Dermis microvascular lymphatic vessel endothelial cell (primary cell): Measurements from ENCODE around the gene TRMU. TPM values are rescaled to one million over a fixed set of nuclear protein-coding genes. Genes with fewer than 3 reads are reported as not detected.
A peak's percentile ranks its signal among the peaks of the same experiment; 100 is the strongest.

ENCODE experiments used
- DNase-seq, 2 donors: peaks; one replicate each; pipeline versions ENCODE4 v3.0.0 to v3.0.0-alpha.2; 2010; ENCODE audit warnings: low read depth in 2 of 2
- total RNA-seq: library from RNA; depleted of rRNA; stranded (reverse); fragments of >200 nt; gene quantifications from 2 replicates; pipeline ENCODE4 v1.2.1, GENCODE V29; 2014

Gene TRMU
- total RNA-seq, 1 donor from 2014 or later = 16.3 TPM

DNA sequence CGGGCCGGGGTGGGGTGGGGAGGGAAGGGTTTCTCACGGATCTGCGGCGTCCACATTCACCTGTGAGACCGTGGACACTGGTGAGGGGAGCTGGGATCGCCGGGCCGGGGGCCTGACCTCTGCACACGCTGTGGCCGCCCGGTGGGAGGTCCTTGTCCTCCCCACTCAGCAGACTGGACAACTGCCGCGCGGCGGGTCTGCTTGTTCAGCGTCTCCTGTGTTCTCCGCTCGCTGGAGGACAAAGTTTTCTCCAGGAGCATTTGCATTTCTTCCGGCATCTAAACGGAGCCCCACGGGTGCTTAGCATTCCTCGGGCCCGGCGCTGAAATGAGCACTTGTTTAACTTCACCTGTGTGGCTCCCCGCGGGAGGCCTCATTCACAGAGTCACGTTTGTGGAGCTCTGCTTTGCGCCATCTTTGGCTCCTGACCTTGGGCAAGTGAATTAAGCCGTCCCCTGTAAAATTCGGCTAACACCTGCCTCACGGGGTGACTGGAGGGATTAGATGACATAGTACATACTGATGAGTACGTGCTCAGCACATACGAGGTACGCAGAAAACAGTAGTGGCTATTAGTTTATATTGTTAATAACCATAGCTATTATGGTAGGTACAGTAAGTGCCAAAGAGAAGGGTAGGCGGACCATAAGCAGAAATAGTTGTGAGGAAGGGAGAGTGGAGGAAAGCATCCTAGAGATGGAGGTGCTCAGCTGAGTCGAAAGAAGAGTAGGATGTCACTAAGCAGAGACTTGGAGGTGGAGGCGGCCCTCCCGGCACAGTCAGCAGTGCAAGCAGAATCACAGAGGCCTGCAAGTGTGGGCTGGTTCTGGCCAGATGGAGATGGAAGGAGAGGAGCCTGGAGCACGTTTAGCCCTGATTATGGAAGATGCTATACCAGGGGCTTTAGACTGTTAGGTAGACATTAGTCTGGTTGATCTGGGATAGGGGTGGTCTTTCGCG is 885 bp downstream of the TRMU start:
- peak in 1 of 2 donors; percentile 42 for DNase-seq

DNA sequence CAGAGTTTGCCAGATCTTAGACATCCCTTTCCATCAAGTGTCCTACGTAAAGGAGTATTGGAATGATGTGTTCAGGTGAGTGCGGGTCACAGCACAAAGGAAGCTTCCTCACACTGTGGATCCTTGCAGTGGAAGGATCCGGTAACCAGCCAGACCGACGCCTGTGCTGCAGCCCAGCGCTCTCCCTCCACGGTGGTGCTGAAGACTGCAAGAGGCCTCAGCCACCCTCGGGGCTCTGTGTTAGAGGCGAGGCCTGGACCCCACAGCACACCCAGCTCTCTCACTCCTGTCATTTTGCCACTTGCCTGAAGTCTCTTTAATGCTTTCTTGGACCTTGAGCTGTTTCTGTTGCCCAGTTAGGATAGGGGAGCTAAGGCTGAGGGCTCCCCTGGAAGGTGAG is 2.4 kb downstream of the TRMU start:
- DNase-seq = no peak

GRCh38 chr22:46338636-46339035 is 3.1 kb downstream of the TRMU start:
- no peak for DNase-seq

DNA sequence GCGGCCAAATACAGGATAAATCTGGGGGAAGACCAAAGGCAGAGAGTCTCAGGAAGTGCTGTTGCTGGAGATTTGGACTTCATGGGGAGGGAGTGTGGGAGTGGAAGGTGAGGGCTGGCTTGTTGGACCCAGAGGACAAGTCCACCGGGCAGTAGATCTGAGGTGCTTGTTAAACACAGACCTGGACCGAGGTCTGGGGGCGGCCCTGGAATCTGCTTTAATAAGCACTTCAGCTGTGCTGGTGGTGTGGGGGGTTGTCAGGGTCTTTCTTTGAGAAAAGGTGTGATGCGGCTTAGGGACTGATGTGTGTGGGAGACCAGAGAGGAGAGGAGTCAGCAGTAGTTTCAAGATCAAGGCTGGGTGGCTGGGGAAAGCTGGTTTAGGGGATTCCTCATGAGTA is 4.4 kb downstream of the TRMU start:
- DNase-seq = no peak

GRCh38 chr22:46340676-46341075 is 5.2 kb downstream of the TRMU start:
- no peak for DNase-seq

GRCh38 chr22:46346680-46347405 is 11.3 kb downstream of the TRMU start:
- DNase-seq = no peak

- DNase-seq = no peak
Measured at GRCh38 chr22:46347646-46348045, 12.1 kb downstream of the TRMU start.

GRCh38 chr22:46348099-46348695 is 12.7 kb downstream of the TRMU start:
- DNase-seq = no peak

DNA sequence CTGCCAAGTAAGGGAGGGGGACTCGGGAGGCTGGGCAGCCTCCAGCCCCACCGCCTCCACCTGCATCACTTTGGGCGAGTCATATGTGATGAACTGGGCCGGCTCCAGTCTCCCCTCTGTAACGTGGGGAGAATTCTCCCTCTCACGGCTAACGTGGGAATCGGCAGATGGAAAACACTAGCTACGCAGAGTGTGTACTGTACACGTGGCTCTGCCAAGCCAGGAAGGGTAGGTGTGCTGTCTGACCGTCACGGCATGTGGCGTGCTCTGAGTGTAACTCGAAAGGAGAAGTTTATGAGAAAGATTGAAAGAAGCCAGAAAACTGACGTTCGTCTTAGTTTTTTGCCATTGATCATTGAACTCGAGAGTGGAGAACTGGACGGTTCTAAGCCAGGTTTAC is 13.7 kb downstream of the TRMU start:
- no peak for DNase-seq

- no peak for DNase-seq
Measured at GRCh38 chr22:46349681-46350080, 14.2 kb downstream of the TRMU start.

GRCh38 chr22:46350121-46350520 is 14.6 kb downstream of the TRMU start:
- no peak for DNase-seq

GRCh38 chr22:46350646-46351045 is 15.1 kb downstream of the TRMU start:
- DNase-seq = no peak

DNA sequence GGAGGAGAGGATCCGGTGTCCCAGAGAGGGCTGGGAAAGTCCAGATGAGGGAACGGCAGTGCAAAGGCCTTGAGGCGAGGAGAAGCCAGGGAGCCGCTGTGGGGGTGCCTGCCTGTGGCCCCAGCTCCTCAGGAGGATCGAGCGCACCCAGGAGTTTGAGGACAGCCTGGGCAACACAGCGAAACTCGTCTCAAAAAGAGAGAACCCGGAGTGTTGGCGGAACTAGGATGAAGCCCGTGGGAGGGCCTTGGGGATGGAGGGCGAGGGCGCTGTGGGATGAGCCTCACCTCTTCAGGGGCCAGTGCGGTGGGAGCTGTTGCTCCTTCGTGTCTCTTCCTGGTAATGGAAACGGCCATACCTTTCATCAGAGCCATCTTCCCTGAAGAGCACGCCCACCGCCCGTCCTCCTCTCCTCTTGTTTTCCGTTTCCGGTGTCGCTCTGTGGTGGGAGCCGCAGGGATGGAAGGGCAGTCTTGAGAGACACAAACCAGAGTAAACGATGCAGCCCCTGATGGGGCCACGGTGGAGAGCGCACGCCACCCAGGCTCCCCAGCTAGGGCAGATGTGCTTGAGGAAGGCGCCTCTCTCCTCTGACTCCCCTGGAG is 15.7 kb downstream of the TRMU start:
- no peak for DNase-seq

- no peak for DNase-seq
Measured at GRCh38 chr22:46351767-46352166, 16.3 kb downstream of the TRMU start.

DNA sequence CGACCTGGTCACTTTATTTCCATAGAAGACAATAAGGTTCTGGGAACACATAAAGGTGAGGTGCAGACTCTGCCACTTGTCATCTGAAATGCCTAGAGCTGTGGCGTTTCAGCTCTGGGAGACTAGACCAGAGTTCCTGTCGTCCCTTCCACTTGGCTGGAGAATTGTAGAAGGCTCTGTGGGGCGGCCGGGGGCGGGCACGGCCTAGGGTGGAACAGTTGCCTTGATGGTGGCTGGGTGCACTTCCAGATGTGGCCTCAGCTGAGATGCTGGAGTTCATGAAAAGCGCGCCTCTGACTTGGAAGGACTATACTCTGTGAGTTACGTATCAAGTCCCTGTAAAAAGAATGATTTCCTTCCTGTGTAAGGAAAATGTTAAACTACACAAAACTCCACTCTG is 16.8 kb downstream of the TRMU start:
- no peak for DNase-seq

GRCh38 chr22:46352691-46353386 is 17.3 kb downstream of the TRMU start:
- peak in 1 of 2 donors; percentile 78 for DNase-seq

DNA sequence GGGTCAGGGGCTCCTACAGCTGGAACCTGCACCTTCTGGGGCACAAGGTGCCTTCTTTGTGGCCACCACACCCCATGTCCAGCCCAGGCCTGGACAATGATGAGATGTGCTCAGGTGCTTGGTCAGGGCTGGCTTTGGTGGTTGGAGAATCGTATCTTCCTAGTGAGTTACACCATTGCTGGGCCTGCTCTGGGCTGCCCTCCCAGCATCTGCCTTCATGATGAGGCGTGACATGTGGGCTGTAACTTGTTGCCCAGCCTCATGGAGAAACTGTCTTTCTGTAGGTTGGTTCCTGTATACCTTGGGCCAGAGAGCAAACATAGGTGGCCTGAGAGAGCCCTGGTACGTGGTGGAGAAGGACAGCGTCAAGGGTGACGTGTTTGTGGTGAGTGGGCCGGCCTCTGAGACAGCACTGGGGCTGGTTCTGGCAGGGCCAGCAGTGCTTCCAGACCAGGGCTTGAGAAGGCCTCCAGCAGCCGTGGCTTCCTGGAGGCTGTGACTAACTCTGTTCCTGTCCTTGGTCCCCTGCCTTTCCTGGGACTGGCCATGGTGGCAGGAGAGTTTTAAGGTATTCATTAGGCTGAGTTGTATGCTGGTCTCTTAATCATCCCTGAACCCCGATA is 18.1 kb downstream of the TRMU start:
- DNase-seq = no peak

DNA sequence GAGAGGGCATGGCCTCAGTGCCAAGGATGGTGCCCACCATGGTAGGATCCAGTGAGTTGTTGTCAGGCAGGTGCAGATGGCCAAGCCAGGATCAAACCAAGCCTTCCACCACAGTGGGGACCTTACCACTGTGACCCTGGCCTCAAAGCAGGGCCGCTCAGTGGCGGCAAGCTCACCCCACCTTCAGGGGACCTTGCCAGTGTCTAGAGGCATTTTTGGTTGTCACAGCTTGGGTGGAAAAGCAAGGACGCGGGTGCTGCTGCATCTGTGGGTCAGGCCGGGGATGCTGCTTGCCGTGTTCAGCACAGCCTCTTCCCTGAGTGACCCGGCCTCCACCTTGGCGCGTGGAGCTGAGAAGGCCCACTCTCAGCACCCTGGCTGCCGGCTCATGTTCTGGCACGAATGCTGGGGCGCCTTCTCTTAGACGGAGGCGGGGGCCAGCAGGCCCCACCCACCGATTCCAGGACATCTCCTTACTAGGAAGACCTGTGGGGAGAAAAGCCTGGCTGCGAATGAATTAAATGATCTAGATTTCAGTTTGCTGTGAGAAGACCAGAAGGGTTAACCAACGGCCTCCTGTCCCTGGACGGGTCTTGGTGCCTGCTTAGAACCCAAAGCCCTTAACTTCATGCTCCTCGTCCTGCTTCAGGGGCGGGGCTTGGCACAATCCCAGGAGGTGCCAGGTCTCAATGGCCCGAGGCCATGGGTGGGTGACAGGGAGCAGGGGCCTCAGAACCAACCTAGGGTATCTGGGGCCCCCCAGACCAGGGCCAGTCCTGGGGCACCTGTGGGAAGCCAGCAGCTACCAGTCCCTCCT is 18.9 kb downstream of the TRMU start:
- no peak for DNase-seq

DNA sequence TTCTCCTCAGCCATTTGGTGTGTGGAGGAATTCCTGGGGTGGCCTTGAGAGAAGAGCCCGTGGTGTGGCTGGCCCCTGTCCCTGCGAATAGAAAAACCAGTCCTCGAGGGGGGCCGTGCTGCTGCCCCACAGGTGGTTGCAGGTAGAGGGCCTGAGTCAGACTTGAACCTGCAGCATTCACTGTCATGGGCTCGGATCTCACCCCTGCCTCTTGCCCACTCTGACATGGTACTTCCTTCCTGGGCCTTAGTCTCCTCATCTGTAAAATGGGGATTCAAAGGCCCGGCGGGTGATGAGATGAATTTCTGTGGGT is 19.4 kb downstream of the TRMU start:
- DNase-seq = no peak

GRCh38 chr22:46355369-46355995 is 20.0 kb downstream of the TRMU start:
- DNase-seq = peak in 1 of 2 donors; percentile 62
